ENCODE data around the gene CLDN5. TPM values are rescaled to one million over a fixed set of nuclear protein-coding genes. Genes with fewer than 3 reads are reported as not detected.

Gene CLDN5
- total and polyA plus RNA-seq, 2 of the 8 experiments (the other 6 are each of a cell fraction or from before 2014, with no cell fraction given): 1.2 to 1.6 TPM

- TF ChIP-seq, protein P1, sequence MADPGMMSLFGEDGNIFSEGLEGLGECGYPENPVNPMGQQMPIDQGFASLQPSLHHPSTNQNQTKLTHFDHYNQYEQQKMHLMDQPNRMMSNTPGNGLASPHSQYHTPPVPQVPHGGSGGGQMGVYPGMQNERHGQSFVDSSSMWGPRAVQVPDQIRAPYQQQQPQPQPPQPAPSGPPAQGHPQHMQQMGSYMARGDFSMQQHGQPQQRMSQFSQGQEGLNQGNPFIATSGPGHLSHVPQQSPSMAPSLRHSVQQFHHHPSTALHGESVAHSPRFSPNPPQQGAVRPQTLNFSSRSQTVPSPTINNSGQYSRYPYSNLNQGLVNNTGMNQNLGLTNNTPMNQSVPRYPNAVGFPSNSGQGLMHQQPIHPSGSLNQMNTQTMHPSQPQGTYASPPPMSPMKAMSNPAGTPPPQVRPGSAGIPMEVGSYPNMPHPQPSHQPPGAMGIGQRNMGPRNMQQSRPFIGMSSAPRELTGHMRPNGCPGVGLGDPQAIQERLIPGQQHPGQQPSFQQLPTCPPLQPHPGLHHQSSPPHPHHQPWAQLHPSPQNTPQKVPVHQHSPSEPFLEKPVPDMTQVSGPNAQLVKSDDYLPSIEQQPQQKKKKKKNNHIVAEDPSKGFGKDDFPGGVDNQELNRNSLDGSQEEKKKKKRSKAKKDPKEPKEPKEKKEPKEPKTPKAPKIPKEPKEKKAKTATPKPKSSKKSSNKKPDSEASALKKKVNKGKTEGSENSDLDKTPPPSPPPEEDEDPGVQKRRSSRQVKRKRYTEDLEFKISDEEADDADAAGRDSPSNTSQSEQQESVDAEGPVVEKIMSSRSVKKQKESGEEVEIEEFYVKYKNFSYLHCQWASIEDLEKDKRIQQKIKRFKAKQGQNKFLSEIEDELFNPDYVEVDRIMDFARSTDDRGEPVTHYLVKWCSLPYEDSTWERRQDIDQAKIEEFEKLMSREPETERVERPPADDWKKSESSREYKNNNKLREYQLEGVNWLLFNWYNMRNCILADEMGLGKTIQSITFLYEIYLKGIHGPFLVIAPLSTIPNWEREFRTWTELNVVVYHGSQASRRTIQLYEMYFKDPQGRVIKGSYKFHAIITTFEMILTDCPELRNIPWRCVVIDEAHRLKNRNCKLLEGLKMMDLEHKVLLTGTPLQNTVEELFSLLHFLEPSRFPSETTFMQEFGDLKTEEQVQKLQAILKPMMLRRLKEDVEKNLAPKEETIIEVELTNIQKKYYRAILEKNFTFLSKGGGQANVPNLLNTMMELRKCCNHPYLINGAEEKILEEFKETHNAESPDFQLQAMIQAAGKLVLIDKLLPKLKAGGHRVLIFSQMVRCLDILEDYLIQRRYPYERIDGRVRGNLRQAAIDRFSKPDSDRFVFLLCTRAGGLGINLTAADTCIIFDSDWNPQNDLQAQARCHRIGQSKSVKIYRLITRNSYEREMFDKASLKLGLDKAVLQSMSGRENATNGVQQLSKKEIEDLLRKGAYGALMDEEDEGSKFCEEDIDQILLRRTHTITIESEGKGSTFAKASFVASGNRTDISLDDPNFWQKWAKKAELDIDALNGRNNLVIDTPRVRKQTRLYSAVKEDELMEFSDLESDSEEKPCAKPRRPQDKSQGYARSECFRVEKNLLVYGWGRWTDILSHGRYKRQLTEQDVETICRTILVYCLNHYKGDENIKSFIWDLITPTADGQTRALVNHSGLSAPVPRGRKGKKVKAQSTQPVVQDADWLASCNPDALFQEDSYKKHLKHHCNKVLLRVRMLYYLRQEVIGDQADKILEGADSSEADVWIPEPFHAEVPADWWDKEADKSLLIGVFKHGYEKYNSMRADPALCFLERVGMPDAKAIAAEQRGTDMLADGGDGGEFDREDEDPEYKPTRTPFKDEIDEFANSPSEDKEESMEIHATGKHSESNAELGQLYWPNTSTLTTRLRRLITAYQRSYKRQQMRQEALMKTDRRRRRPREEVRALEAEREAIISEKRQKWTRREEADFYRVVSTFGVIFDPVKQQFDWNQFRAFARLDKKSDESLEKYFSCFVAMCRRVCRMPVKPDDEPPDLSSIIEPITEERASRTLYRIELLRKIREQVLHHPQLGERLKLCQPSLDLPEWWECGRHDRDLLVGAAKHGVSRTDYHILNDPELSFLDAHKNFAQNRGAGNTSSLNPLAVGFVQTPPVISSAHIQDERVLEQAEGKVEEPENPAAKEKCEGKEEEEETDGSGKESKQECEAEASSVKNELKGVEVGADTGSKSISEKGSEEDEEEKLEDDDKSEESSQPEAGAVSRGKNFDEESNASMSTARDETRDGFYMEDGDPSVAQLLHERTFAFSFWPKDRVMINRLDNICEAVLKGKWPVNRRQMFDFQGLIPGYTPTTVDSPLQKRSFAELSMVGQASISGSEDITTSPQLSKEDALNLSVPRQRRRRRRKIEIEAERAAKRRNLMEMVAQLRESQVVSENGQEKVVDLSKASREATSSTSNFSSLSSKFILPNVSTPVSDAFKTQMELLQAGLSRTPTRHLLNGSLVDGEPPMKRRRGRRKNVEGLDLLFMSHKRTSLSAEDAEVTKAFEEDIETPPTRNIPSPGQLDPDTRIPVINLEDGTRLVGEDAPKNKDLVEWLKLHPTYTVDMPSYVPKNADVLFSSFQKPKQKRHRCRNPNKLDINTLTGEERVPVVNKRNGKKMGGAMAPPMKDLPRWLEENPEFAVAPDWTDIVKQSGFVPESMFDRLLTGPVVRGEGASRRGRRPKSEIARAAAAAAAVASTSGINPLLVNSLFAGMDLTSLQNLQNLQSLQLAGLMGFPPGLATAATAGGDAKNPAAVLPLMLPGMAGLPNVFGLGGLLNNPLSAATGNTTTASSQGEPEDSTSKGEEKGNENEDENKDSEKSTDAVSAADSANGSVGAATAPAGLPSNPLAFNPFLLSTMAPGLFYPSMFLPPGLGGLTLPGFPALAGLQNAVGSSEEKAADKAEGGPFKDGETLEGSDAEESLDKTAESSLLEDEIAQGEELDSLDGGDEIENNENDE (IDR thresholded peaks at IDR 0.05; ENCODE audit: insufficient replicate concordance, low read length): no peak
- no peak for TF ChIP-seq KDM4A (IDR thresholded peaks at IDR 0.05; ENCODE audit: low read depth, low read length, severe bottlenecking)
- TF ChIP-seq RAD21 (IDR thresholded peaks at IDR 0.05 in 1 of 2, conservative IDR thresholded peaks at IDR 0.05 in 1 of 2; ENCODE audit: low read depth in 2 of 2, low read length in 2 of 2): no peak
- TF ChIP-seq TCF12 (IDR thresholded peaks at IDR 0.05; ENCODE audit: low read depth, low read length): no peak
- no peak for TF ChIP-seq TAF7 (optimal IDR thresholded peaks at IDR 0.05; ENCODE audit: borderline replicate concordance, low read depth, low read length)
- no peak for TF ChIP-seq BACH1 (IDR thresholded peaks at IDR 0.05; ENCODE audit: low read length)
- TF ChIP-seq TAF1 (IDR thresholded peaks at IDR 0.05; ENCODE audit: low read depth, low read length): no peak
Measured at GRCh38 chr22:19519041-19519926, 4.9 kb downstream of the CLDN5 start (continued).

Measured in H1 (cell line).